ENCODE data around the gene DDX4.

Gene DDX4

DNA sequence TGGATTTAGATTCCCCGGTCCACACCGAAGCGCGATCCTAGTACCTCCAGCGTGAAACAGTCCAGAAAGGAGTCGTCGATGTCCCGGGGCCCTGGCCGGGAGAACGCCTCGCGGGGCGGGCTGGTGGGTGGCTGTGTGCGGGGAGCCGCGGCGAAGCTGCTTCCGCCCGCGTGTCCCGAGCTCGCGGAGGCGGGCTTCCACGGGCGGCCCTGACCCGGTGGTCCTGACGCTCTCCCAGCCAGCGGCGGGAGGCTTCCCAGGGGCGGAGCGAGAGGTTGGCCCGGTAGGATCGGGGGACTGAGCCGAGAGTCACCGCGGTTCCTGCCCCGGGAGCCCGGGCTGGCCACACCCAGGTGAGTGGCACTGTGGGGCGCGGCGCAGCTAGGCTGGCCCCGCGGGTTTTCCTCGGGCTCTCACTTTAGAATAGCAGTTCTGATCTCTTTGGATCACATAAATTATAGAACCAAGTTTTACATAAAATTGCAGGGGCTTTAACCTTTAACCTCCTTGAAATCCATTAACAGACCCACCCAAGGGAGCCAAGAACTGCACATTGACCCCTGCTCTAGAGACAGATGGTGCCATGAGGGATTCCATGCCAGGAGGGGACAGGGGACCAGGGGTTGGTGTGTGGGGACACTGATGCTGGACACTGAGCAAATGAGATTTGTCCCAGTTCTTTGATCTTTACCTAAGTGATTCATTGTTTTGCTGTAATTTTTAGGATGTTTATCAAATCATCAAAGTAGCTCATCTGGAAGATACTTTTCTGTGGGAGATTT lies 84.1 kb downstream of the DDX4 start:
- DNase-seq (ENCODE audit: low spot score) = peak; percentile 19

GRCh38 chr5:55823151-55823796 lies 85.4 kb downstream of the DDX4 start:
- no peak for DNase-seq (ENCODE audit: low spot score)

GRCh38 chr5:55829956-55830355 lies 92.1 kb downstream of the DDX4 start:
- no peak for DNase-seq (ENCODE audit: low spot score)

- DNase-seq (ENCODE audit: low spot score) = no peak
Measured at GRCh38 chr5:55832446-55832845, 94.6 kb downstream of the DDX4 start.

DNA sequence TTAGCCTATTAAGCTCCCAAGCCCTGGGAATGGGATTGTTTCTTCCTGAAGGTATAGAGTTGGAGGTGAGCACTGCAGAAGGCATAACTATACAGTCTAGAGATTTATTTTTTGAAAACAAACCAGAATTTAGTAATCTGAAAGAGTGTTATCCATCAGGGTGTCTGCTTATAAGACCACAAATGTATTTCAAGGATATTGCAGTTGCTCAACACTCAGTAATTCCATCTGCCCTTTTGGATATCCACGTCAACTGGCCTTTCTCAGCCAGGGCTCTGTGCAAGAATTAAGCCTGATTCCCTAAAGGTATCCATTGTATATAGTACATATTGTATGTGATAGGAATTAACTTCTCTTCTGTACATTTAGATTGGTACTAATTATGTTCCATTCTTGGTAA lies 98.3 kb downstream of the DDX4 start:
- no peak for DNase-seq (ENCODE audit: low spot score)

DNA sequence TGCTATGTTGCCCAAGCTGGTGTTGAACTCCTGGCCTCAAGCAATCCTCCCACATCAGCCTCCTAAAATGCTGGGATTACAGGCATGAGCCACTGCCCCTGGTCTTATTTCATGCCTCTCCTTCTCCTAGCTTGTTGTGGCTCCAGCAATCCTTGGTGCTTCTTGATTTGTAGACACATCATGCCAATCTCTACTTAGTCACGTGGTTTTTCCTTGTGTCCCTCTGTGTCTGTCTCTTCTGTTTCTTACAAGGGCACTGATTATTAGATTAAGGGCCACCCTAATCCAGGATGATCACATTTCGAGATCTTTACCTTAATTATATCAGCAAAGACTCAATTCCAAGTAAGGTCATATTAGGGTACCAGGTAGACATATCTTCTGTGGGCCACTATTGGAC lies 104.1 kb downstream of the DDX4 start:
- DNase-seq (ENCODE audit: low spot score) = no peak

- DNase-seq (ENCODE audit: low spot score) = no peak
Measured at GRCh38 chr5:55847837-55848236, 110.0 kb downstream of the DDX4 start.

DNA sequence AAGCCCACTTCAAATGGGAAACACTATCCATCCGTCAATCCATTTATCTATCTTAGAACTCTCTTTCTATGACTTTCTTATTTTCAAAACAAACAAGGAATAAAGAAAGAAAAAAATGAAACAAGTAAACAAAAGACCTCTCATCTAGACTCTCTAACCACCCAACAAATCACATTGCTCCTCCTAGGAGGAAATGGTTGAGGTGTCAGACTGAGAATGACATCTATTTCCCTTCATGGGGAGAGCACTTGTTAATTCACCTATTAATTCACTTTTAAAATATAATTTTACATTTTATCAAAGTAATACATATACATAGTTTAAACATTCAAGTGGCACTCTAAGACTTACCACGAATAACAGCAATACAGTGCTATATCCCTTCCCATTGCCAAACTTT lies 110.9 kb downstream of the DDX4 start:
- no peak for DNase-seq (ENCODE audit: low spot score)

DNA sequence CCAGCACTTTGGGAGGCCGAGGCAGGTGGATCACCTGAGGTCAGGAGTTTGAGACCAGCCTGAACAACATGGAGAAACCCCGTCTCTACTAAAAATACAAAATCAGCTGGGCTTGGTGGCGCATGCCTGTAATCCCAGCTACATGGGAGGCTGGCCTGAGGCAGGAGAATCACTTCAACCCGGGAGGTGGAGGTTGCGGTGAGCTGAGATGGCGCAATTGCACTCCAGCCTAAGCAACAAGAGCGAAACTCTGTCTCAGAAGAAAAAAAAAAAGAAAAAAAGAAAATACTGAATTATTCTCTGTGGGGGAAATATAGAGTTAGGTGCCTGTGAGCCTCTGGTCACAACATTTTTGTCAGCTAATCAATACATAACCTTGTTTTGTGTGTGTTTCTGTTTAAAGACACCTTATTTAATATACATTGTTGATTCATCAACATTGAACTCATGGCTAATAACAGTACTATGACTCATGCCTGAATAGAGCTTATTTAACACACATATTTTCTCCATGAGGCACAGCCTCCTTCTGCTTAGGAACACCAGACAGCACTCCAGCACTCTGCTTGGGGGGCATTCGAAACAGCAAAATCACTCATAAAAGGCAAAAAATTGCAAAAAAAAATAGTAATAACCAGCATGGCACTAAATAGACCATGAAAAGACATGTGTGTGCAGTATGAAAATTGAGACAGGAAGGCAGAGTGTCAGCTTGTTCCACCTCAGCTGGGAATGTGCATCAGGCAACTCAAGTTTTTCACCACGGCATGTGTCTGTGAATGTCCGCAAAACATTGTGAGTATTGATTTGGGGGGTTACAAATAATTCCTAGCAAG lies 113.2 kb downstream of the DDX4 start, which contains the start of gene IL31RA:
TSS of gene IL31RA (plus strand) at position 519 of the 836 bp plus-strand sequence. CDS start at position 733, 214 bp downstream.
- peak; percentile 67 for DNase-seq (ENCODE audit: low spot score)

DNA sequence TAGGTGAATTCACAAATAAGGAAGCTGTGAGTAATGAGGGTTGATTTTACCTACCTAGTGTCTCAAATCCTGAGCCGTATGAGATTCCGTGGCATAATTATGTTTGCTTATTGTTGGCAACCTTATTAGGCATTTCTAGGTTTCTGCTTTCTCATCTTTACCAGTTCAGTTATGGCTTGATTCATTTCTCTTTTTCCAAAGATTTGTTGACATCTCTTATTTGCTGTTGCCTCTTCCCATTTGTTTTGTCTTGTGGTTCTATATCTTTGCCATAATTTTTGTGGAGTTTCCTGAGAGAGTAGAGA lies 113.8 kb downstream of the DDX4 start:
- DNase-seq (ENCODE audit: low spot score) = no peak

GRCh38 chr5:55852503-55852902 lies 114.6 kb downstream of the DDX4 start:
- no peak for DNase-seq (ENCODE audit: low spot score)

DNA sequence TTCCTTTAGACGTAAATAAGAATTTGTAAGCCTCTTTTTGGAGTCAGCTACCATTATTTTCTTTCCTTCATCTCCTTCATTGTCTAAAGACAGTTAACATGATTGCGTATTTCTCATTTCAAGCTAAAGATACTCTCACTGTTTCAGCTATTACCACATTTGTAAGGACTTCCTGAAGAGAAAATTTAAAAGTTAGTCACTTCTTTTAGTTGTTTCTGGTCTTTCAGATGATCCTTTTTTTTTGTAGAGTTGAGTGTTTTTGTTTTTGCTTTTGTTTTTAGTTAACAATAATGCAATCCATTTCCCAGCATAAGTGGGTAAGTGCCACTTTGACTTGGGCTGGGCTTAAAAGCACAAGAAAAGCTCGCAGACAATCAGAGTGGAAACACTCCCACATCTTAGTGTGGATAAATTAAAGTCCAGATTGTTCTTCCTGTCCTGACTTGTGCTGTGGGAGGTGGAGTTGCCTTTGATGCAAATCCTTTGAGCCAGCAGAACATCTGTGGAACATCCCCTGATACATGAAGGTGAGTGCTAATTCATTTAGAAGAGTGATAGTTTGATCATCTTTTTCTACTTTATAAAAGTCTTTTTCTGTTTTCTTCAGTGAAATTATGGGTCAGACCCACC lies 115.3 kb downstream of the DDX4 start:
- no peak for DNase-seq (ENCODE audit: low spot score)

GRCh38 chr5:55853818-55854217 lies 116.0 kb downstream of the DDX4 start:
- DNase-seq (ENCODE audit: low spot score) = peak; percentile 36

- no peak for DNase-seq (ENCODE audit: low spot score)
Measured at GRCh38 chr5:55855509-55855908, 117.6 kb downstream of the DDX4 start.

- DNase-seq (ENCODE audit: low spot score) = no peak
Measured at GRCh38 chr5:55856516-55857246, 118.8 kb downstream of the DDX4 start.

GRCh38 chr5:55857247-55857640 lies 119.4 kb downstream of the DDX4 start:
- no peak for DNase-seq (ENCODE audit: low spot score)

DNA sequence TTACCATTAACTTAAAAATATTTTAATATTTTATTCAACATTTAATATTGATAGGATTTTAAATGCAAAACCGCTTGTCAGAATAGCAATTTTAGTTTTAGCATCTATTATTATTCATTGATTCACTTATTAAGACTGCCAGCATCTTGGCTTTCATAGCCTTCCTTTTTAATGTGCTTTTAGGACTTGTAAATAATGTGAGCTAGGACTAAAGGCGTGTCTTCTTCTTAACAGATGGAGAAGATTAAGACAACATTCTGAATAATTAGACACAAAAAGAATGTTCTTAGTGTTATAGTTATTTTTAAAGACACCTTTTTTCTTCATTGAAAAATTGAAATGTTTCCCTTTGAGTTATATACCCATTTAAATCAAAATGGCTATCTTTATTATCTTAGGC lies 120.2 kb downstream of the DDX4 start:
- no peak for DNase-seq (ENCODE audit: low spot score)

DNA sequence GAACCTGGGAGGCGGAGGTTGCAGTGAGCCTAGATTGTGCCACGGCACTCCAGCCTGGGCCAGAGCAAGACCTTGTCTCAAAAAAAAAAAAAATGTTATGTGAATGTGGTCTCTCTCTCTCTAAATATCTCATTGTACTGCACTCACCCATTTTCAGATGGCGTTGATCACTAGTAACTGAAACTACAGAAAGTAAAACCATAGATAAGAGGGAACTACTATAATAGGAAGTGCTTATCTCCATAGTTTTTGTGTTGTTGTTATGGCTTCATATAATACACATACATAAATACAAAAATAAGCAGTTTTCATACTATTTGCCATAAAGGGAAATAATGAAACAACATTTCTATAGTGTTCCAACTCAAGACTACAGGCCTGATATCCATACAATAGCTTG lies 122.4 kb downstream of the DDX4 start:
- no peak for DNase-seq (ENCODE audit: low spot score)

DNA sequence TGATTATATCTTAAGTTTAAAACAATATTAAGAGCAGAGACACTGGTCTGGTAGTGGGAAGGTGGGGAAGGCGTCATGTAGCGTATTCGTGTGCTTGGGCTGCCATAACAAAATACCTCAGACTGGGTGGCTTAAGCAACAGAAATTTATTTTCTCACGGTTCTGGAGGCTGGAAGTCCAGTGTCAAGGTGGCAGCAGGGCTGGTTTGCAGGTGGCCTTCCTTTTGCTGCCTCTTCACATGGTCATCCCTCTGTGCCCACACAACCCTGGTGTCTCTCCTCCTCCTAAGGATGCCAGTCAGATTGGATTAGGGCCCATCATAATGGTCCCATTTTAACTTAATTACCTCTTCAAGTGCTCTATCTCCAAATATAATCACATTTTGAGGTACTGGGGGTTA lies 122.8 kb downstream of the DDX4 start:
- DNase-seq (ENCODE audit: low spot score) = no peak

GRCh38 chr5:55864606-55865541 lies 127.0 kb downstream of the DDX4 start:
- no peak for DNase-seq (ENCODE audit: low spot score)

GRCh38 chr5:55865831-55866230 lies 128.0 kb downstream of the DDX4 start:
- peak; percentile 40 for DNase-seq (ENCODE audit: low spot score)
